Thymus (tissue), 11 donors: ENCODE results near the gene EEFSEC. TPM values are rescaled to one million over a fixed set of nuclear protein-coding genes. Genes with fewer than 3 reads are reported as not detected.
A peak's percentile ranks its signal among the peaks of the same experiment; 100 is the strongest.

Experiments used
- DNase-seq, 9 donors: peaks; one replicate each; pipeline ENCODE4 v3.0.0-alpha.2; 2013; ENCODE audit warnings: low spot score in 9 of 9, low read depth in 6 of 9, missing footprints in 1 of 9
- H3K27ac ChIP-seq, 2 donors: one replicate each; pipeline ENCODE4 v1.5.1; 2013; ENCODE audit warnings: control low read depth in 1 of 2, low read depth in 1 of 2, low read length in 1 of 2, mild to moderate bottlenecking in 1 of 2, moderate library complexity in 1 of 2
- H3K27me3 ChIP-seq, 2 donors: one replicate each; pipeline ENCODE4 v1.5.1; 2013; ENCODE audit warnings: low read length in 1 of 2; ENCODE audit not compliant: control insufficient read depth in 2 of 2, insufficient read depth in 1 of 2
- H3K36me3 ChIP-seq, 2 donors: one replicate each; pipeline ENCODE4 v1.5.1; 2013; ENCODE audit warnings: low read length in 1 of 2, mild to moderate bottlenecking in 1 of 2, moderate library complexity in 1 of 2; ENCODE audit not compliant: control insufficient read depth in 2 of 2, insufficient read depth in 2 of 2
- H3K4me1 ChIP-seq, 2 donors: one replicate each; pipeline ENCODE4 v1.5.1; 2013; ENCODE audit warnings: low read length in 2 of 2; ENCODE audit not compliant: control insufficient read depth in 2 of 2, insufficient read depth in 2 of 2
- H3K4me3 ChIP-seq, 2 donors: one replicate each; pipeline ENCODE4 v1.5.1; 2013; ENCODE audit warnings: low read length in 2 of 2, control low read depth in 1 of 2, mild to moderate bottlenecking in 1 of 2
- H3K9me3 ChIP-seq, 2 donors: one replicate each; pipeline ENCODE4 v1.5.1; 2013; ENCODE audit warnings: low read length in 1 of 2, mild to moderate bottlenecking in 1 of 2; ENCODE audit not compliant: control insufficient read depth in 2 of 2, insufficient read depth in 1 of 2
- WGBS: extraction: QIAGEN DNeasy Blood & Tissue Kit; methylation state at CpG from one replicate; pipeline ENCODE4 v1.1.7; 2013; 5-methylcytosine and 5-hydroxymethylcytosine counted together
- polyA plus RNA-seq: library from polyadenylated mRNA; stranded (reverse); fragments of 200-250 nt; gene quantifications from one replicate; pipeline ENCODE4 v1.2.3, GENCODE V29; 2013
- total RNA-seq: library from RNA; stranded (reverse); fragments of 120-200 nt; gene quantifications from one replicate; pipeline ENCODE4 v1.2.4, GENCODE V29; 2013
- donor health status: healthy.

Gene EEFSEC
- total and polyA plus RNA-seq, 2 donors: 6.5 to 13.1 TPM

GRCh38 chr3:128215800-128216495 is 62.7 kb downstream of the EEFSEC start:
- H3K36me3 ChIP-seq: no peaks in the 10 kb centered on the region
- 90% methylated on average over 5 of the region's 5 CpGs for WGBS
- H3K9me3 ChIP-seq: peaks cover 0 to 3% of the 10 kb centered on the region in 2 donors
- H3K4me1 ChIP-seq: peaks cover 7 to 13% of the 10 kb centered on the region in 2 donors
- H3K27ac ChIP-seq: no peak overlapping the region
- H3K4me3 ChIP-seq: no peak overlapping the region
- H3K27me3 ChIP-seq: no peaks in the 10 kb centered on the region
- DNase-seq: no peak

GRCh38 chr3:128217702-128218547 is 64.6 kb downstream of the EEFSEC start:
- peak in 1 of 9 donors; percentile 26 for DNase-seq
- WGBS: 91% methylated on average over 6 of the region's 6 CpGs
- no peak overlapping the region for H3K27ac ChIP-seq

GRCh38 chr3:128218548-128219257 is 65.4 kb downstream of the EEFSEC start:
- H3K27ac ChIP-seq: no peak overlapping the region
- WGBS: 96% methylated on average over 13 of the region's 13 CpGs
- H3K4me1 ChIP-seq: peaks cover 7 to 13% of the 10 kb centered on the region in 2 donors
- no peaks in the 10 kb centered on the region for H3K36me3 ChIP-seq
- DNase-seq: no peak
- H3K27me3 ChIP-seq: no peaks in the 10 kb centered on the region
- H3K9me3 ChIP-seq: peaks cover 2 to 14% of the 10 kb centered on the region in 2 donors
- no peak overlapping the region for H3K4me3 ChIP-seq

More at GRCh38 chr3:128217702-128218547, 64.6 kb downstream of the EEFSEC start:
- Histone ChIP-seq H3K27me3 (no peaks in the 10 kb centered on the region), H3K9me3 (peaks cover 2 to 6% of the 10 kb centered on the region in 2 donors), H3K36me3 (no peaks in the 10 kb centered on the region), H3K4me3 (no peak overlapping the region), H3K4me1 (peaks cover 7 to 13% of the 10 kb centered on the region in 2 donors)

GRCh38 chr3:128221328-128221727 is 68.0 kb downstream of the EEFSEC start:
- Histone ChIP-seq H3K27me3 (no peaks in the 10 kb centered on the region), H3K4me3 (no peak overlapping the region), H3K36me3 (no peaks in the 10 kb centered on the region), H3K9me3 (peaks cover 2 to 14% of the 10 kb centered on the region in 2 donors), H3K4me1 (peaks cover 7 to 13% of the 10 kb centered on the region in 2 donors), H3K27ac (no peak overlapping the region)
- no peak for DNase-seq
- WGBS: 97% methylated on average over 3 of the region's 3 CpGs

- Histone ChIP-seq H3K27ac (no peak overlapping the region), H3K27me3 (no peaks in the 10 kb centered on the region), H3K4me3 (no peak overlapping the region), H3K4me1 (peaks cover 2 to 4% of the 10 kb centered on the region in 2 donors), H3K9me3 (peaks cover 2 to 14% of the 10 kb centered on the region in 2 donors), H3K36me3 (no peaks in the 10 kb centered on the region)
- no peak for DNase-seq
These were observed 69.6 kb downstream of the EEFSEC start for GRCh38 chr3:128222796-128223385.

GRCh38 chr3:128226186-128226725 is 73.0 kb downstream of the EEFSEC start:
- Histone ChIP-seq H3K4me3 (no peak overlapping the region), H3K36me3 (no peaks in the 10 kb centered on the region), H3K27me3 (no peaks in the 10 kb centered on the region), H3K4me1 (no peaks in the 10 kb centered on the region), H3K27ac (no peak overlapping the region), H3K9me3 (peaks cover 2 to 11% of the 10 kb centered on the region in 2 donors)
- DNase-seq: no peak
- whole genome bisulfite sequencing: 90% methylated on average over 8 of the region's 8 CpGs

- 91% methylated on average over 5 of the region's 5 CpGs for WGBS
These were observed 73.6 kb downstream of the EEFSEC start for GRCh38 chr3:128226795-128227395.

GRCh38 chr3:128227507-128227906 is 74.2 kb downstream of the EEFSEC start:
- Histone ChIP-seq H3K4me1 (no peaks in the 10 kb centered on the region), H3K27ac (no peak overlapping the region), H3K27me3 (no peaks in the 10 kb centered on the region), H3K4me3 (no peak overlapping the region), H3K9me3 (peaks cover 2 to 11% of the 10 kb centered on the region in 2 donors), H3K36me3 (no peaks in the 10 kb centered on the region)
- DNase-seq: no peak
- 98% methylated on average over 4 of the region's 4 CpGs for WGBS

More at GRCh38 chr3:128226795-128227395, 73.6 kb downstream of the EEFSEC start:
- H3K9me3 ChIP-seq: peaks cover 2 to 11% of the 10 kb centered on the region in 2 donors
- no peaks in the 10 kb centered on the region for H3K36me3 ChIP-seq
- H3K27me3 ChIP-seq: no peaks in the 10 kb centered on the region
- no peaks in the 10 kb centered on the region for H3K4me1 ChIP-seq
- peak in 1 of 9 donors; percentile 31 for DNase-seq
- H3K27ac ChIP-seq: no peak overlapping the region
- no peak overlapping the region for H3K4me3 ChIP-seq
